Measurements from ENCODE around the gene CTNNBIP1. TPM values are rescaled to one million over a fixed set of nuclear protein-coding genes. Genes with fewer than 3 reads are reported as not detected.

The CTNNBIP1 gene
- total RNA-seq, 1 experiment from 2014 or later: 31.3 TPM

DNA sequence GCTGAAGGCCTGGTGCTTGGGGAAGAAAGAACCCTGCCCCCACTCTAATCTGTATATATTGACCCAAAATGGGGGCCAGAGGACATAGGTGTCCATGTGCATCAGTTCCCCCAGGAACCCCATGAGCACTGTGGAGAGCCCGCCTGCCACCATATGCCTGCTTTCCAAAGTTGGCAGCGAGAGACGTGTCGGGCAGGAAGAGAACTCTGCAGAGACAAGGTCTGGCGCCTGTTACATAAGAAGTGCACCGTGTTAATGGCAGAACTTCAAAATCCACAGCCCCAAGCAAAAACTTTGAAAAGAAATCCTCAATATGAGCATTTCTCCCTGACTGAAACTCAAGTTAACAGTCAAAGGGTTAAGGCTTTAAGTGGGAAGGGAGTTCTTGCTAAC is 8.0 kb downstream of the CTNNBIP1 start:
- no peak for TF ChIP-seq ATF3 (IDR thresholded peaks at IDR 0.05)
- TF ChIP-seq FOSL1 (IDR thresholded peaks at IDR 0.05; ENCODE audit: low read depth): no peak
- TF ChIP-seq, protein P1, sequence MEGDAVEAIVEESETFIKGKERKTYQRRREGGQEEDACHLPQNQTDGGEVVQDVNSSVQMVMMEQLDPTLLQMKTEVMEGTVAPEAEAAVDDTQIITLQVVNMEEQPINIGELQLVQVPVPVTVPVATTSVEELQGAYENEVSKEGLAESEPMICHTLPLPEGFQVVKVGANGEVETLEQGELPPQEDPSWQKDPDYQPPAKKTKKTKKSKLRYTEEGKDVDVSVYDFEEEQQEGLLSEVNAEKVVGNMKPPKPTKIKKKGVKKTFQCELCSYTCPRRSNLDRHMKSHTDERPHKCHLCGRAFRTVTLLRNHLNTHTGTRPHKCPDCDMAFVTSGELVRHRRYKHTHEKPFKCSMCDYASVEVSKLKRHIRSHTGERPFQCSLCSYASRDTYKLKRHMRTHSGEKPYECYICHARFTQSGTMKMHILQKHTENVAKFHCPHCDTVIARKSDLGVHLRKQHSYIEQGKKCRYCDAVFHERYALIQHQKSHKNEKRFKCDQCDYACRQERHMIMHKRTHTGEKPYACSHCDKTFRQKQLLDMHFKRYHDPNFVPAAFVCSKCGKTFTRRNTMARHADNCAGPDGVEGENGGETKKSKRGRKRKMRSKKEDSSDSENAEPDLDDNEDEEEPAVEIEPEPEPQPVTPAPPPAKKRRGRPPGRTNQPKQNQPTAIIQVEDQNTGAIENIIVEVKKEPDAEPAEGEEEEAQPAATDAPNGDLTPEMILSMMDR (IDR thresholded peaks at IDR 0.05 in 2 of 3, conservative IDR thresholded peaks at IDR 0.05 in 1 of 3; ENCODE audit: borderline replicate concordance in 1 of 3, insufficient read depth in 1 of 3, low read depth in 2 of 3, low read length in 2 of 3): no peak
- TF ChIP-seq EZH2phosphoT487 (IDR thresholded peaks at IDR 0.05; ENCODE audit: borderline replicate concordance): no peak
- no peak for TF ChIP-seq EZH2 (IDR thresholded peaks at IDR 0.05)
- TF ChIP-seq, protein P2, sequence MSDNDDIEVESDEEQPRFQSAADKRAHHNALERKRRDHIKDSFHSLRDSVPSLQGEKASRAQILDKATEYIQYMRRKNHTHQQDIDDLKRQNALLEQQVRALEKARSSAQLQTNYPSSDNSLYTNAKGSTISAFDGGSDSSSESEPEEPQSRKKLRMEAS (IDR thresholded peaks at IDR 0.05): no peak
- TF ChIP-seq YY1 (IDR thresholded peaks at IDR 0.05; ENCODE audit: extremely low read depth, insufficient replicate concordance, low read depth, low read length): no peak
- no peak for TF ChIP-seq SIN3A (IDR thresholded peaks at IDR 0.05; ENCODE audit: low read depth)
- BruUV-seq (replicated peaks): no TSS peak
- H3K79me2 ChIP-seq (ENCODE audit: insufficient read depth, low read length): no peaks in the 10 kb centered on the region; the same call in 1 of the 2 replicates

More for the DNA sequence above, 8.0 kb downstream of the CTNNBIP1 start:
- no peaks in the 10 kb centered on the region for H3K9me2 ChIP-seq (ENCODE audit: insufficient read depth)
- CTCF ChIA-PET: interaction anchor here (0.6 kb wide), 1 partner anchor 199 kb away, joined by 3 read pairs; no protein-coding TSS in a partner anchor
- POLR2A ChIA-PET: no interaction called here
- H3K4me1 ChIP-seq (ENCODE audit: control insufficient read depth in 1 of 2, insufficient read depth in 2 of 2, low read length in 2 of 2): peaks cover 24 to 53% of the 10 kb centered on the region in 2 experiments
- RAD21 ChIA-PET (ENCODE audit: low non-redundant PET in 1 of 2, low total read pairs in 2 of 2, uncharacterized antibody in 2 of 2, unreplicated experiment in 2 of 2): no interaction called here
- intact Hi-C loops (cut with micrococcal nuclease): no loop called here
- no peak overlapping the region for H3K9ac ChIP-seq (ENCODE audit: low read length)
- no peak overlapping the region for H2AFZ ChIP-seq (ENCODE audit: low read depth, low read length, poor library complexity, severe bottlenecking)
- H3K27me3 ChIP-seq (ENCODE audit: insufficient read depth, low read length): no peaks in the 10 kb centered on the region
- H3K9me3 ChIP-seq (ENCODE audit: control insufficient read depth in 1 of 2, insufficient read depth in 1 of 2, low read depth in 1 of 2, low read length in 2 of 2): no peaks in the 10 kb centered on the region
- no peak overlapping the region for H3K4me2 ChIP-seq (ENCODE audit: low read length)
- no peak overlapping the region for H3K4me3 ChIP-seq (replicated peaks in 1 of 2; ENCODE audit: low read depth in 1 of 2, low read length in 2 of 2)
- no peaks in the 10 kb centered on the region for H4K20me1 ChIP-seq (ENCODE audit: insufficient read depth)
- no peak overlapping the region for H3K27ac ChIP-seq (ENCODE audit: low read depth, low read length)
- ATAC-seq (no peak), DNase-seq (ENCODE audit: low read depth, low spot score) (no peak)
- no peaks in the 10 kb centered on the region for H3K36me3 ChIP-seq (ENCODE audit: control insufficient read depth in 1 of 2, insufficient read depth in 2 of 2, low read length in 2 of 2)

Measured in HCT116 (cell line).